Motor neuron (in vitro differentiated cells): Measurements from ENCODE around the gene ABHD16B. TPM values are rescaled to one million over a fixed set of nuclear protein-coding genes. Genes with fewer than 3 reads are reported as not detected.

Experiments
- ATAC-seq, 8 experiments: fragments of 200-7000 bp; cut with Tn5 transposase; replicated peaks in 6 of 8; 2 replicates each; pipeline ENCODE4 v1.8.0; 2021; ENCODE audit warnings: mild to moderate bottlenecking in 8 of 8, moderate library complexity in 8 of 8
- H3K27ac ChIP-seq, 2 donors: fragments of 250-450 bp; sonication (Bioruptor Pico); 2 replicates each; pipeline ENCODE4 v1.9.0; 2021; ENCODE audit warnings: antibody characterized with exemption in 2 of 2, mild to moderate bottlenecking in 2 of 2, moderate library complexity in 1 of 2
- H3K4me1 ChIP-seq, 2 donors: fragments of 250-450 bp; sonication (Bioruptor Pico); replicated peaks in 1 of 2; 2 replicates each; pipeline ENCODE4 v1.6.1; 2021; ENCODE audit warnings: antibody characterized with exemption in 2 of 2, mild to moderate bottlenecking in 2 of 2, moderate library complexity in 1 of 2
- H3K4me3 ChIP-seq, 5 donors: fragments of 250-450 bp; sonication (Bioruptor Pico); 2 replicates each; pipeline ENCODE4 v1.9.0; 2021; ENCODE audit warnings: antibody characterized with exemption in 5 of 5, mild to moderate bottlenecking in 5 of 5, moderate library complexity in 4 of 5
- WGBS, 10 experiments: fragments of 450-650 bp; shearing (Covaris generic); methylation state at CpG; one replicate each; pipeline ENCODE4 v1.0.0; 2022; 5-methylcytosine and 5-hydroxymethylcytosine counted together
- in situ Hi-C, 9 experiments: fragments of 400-800 bp; cut with MboI; loops; one replicate each; pipeline ENCODE4 v1.15.0; 2021; ENCODE audit warnings: low sequenced_read_pairs in 9 of 9, low pct_unique_long_range_greater_than_20kb in 2 of 9; ENCODE audit not compliant: unreplicated experiment in 9 of 9
- total RNA-seq, 8 experiments: library from RNA; unstranded; fragments of 300-600 nt; gene quantifications; 2 replicates each; pipeline versions ENCODE4 v1.2.3 to v1.2.4, GENCODE V29; 2022

Gene ABHD16B
- total RNA-seq, result under 1 TPM in 1 of 8 experiments, not detected in 7; 0.60 TPM

DNA sequence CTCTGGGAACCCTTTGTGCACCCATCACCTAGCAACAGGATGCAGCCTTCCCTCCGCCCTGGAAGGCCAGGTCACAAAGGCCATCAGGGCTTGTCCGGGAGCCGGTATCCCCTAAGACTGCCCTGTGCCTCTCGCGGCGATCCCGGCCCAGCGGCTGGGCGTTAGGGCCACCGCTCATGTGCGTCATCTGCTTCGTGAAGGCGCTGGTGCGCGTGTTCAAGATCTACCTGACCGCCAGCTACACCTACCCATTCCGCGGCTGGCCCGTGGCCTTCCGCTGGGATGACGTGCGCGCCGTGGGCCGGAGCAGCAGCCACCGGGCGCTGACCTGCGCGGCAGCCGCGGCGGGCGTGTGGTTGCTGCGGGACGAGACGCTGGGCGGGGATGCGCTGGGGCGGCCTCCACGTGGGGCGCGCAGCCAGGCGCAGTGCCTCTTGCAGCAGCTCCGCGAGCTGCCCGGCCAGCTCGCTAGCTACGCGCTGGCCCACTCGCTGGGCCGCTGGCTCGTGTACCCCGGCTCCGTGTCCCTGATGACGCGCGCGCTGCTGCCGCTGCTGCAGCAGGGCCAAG, at the start of gene ABHD16B:
Gene ABHD16B, plus strand, starts transcription at position 134 of the 570 bp plus-strand sequence. Its CDS starts 43 bp downstream, at position 177.
- Histone ChIP-seq H3K27ac (no peak within 1 kb of the TSS), H3K4me3 (no peak within 1 kb of the TSS), H3K4me1 (peaks cover 33 to 41% of the 10 kb centered on the region in 2 donors)
- in situ Hi-C loops, result loop anchor here in 2 of 9 experiments (25.0 kb wide), 2 partner anchors 99 to 324 kb away; partner anchors contain the start of genes PTK6 (in 1 of the 2) and SRMS (in 1 of the 2)
- ATAC-seq, result no peak
- 80 to 100% (median 100%) methylated on average over 1 to 11 of the region's 59 CpGs; no CpG with 5 or more reads in 4 of the 10 experiments for WGBS, 10 experiments

DNA sequence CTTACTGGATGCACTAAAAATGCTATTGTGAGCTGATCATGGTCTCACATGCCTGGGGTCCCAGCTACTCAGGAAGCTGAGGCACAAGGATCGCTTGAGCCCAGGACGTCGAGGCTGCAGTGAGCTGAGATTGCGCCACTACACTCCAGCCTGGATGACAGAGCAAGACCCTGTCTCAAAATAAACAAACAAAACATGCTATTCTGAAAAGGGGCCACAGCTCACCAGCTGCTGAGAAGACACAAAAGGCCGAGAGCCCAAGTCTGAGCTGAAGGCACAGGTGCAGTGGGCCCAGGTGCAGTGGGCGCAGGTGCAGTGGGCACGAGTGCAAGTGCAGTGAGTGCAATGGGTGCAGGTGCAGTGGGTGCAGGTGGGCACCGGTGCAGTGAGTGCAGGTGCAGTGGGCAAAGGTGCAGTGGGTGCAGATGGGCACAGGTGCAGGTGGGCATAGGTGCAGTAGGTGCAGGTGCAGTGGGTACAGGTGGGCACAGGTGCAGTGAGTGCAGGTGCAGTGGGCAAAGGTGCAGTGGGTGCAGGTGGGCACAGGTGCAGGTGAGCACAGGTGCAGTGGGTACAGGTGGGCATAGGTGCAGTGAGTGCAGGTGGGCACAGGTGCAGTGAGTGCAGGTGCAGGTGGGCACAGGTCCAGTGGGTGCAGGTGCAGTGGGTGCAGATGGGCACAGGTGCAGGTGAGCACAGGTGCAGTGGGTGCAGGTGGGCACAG, 46.2 kb upstream of the ABHD16B start:
- Histone ChIP-seq H3K27ac (no peak overlapping the region), H3K4me3 (no peak overlapping the region), H3K4me1 (peaks cover 3 to 4% of the 10 kb centered on the region in 2 donors)
- ATAC-seq, result peak in 1 of 8 experiments; percentile 17
- WGBS, 10 experiments, result 52 to 96% (median 83%) methylated on average over 2 to 7 of the region's 8 CpGs; no CpG with 5 or more reads in 2 of the 10 experiments
- in situ Hi-C loops, result no loop called here

DNA sequence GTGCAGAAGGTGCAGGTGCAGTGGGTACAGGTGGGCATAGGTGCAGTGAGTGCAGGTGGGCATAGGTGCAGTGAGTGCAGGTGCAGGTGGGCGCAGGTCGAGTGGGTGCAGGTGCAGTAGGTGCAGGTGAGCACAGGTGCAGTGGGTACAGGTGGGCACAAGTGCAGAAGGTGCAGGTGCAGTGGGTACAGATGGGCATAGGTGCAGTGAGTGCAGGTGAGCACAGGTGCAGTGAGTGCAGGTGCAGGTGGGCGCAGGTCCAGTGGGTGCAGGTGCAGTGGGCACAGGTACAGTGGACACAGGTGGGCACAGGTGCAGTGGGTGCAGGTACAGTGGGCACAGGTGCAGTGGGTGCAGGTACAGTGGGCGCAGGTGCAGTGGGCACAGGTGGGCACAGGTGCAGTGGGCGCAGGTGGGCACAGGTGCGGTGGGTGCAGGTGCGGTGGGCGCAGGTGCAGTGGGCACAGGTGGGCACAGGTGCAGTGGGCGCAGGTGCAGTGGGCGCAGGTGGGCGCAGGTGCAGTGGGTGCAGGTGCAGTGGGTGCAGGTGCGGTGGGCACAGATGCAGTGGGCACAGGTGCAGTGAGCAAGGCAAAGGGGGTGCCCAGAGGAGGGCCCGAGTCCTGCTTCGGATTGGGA, 45.6 kb upstream of the ABHD16B start:
- Histone ChIP-seq H3K4me1 (peaks cover 3 to 4% of the 10 kb centered on the region in 2 donors), H3K4me3 (no peak overlapping the region), H3K27ac (no peak overlapping the region)
- no peak for ATAC-seq
- WGBS, 10 experiments, result 80 to 100% (median 92%) methylated on average over 1 to 10 of the region's 14 CpGs; no CpG with 5 or more reads in 3 of the 10 experiments
- in situ Hi-C loops, result no loop called here

DNA sequence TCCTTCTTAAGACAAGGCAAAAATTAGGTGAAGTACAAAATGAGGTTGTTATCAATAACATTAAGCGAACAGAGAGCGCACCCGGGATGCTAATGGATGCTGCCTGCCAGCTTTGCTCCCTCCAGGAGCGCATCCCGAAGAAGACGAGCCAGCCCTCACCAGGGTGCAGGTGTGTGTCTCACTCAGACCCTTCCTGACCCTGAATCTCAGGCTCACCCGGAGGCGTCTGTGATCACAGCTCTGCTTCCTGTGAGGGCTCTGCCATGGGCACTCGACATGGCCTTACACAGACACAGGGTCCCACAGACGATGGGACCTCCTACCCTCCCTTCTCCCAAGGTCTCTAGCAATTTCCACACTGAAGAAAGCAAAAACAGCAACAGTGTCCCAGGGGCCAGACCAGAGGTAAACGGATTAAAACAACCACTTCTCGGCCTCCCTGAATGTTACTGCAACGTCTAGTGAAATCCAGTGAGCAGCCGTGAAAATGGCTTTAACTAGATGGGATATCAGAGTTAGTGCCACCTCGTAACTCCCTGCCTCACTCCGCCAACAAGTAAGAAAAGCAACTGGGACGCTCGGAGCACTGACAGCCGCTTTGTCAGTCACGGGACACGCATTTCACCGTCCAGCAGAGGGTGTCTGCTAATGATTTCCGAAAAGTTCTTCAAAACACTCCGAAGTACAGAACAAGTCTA, 41.9 kb upstream of the ABHD16B start:
- Histone ChIP-seq H3K27ac (no peak overlapping the region), H3K4me1 (peaks cover 3 to 4% of the 10 kb centered on the region in 2 donors), H3K4me3 (no peak overlapping the region)
- in situ Hi-C loops, result no loop called here
- peak in 3 of 8 experiments; percentile 36 to 76 (median 70) for ATAC-seq
- WGBS, 10 experiments, result 9 to 100% (median 66%) methylated on average over 3 to 22 of the region's 24 CpGs; no CpG with 5 or more reads in 1 of the 10 experiments

DNA sequence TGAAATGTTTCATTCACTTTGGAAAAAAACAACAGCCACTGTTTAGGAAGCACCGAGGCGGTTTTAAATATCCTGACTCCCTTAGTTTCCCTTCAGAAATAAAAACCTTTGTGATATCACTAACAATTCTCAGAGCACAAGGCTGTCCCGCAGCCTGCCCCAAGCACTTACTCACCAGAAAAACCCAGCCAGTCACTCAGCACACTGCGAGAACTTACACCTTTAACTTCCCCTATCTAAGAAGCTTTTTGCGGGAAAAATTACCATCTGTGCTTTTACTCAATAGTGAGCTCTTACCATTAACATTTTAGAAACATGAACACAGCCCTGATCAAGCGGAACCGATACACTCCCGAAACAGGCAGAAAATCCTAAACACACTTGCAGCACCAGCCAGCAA, 39.5 kb upstream of the ABHD16B start:
- in situ Hi-C loops, result no loop called here
- ATAC-seq, result no peak
- Histone ChIP-seq H3K4me1 (no peaks in the 10 kb centered on the region), H3K27ac (no peak overlapping the region), H3K4me3 (no peak overlapping the region)
- WGBS, 10 experiments, result 71 to 100% (median 95%) methylated on average over 2 to 7 of the region's 8 CpGs; no CpG with 5 or more reads in 4 of the 10 experiments

DNA sequence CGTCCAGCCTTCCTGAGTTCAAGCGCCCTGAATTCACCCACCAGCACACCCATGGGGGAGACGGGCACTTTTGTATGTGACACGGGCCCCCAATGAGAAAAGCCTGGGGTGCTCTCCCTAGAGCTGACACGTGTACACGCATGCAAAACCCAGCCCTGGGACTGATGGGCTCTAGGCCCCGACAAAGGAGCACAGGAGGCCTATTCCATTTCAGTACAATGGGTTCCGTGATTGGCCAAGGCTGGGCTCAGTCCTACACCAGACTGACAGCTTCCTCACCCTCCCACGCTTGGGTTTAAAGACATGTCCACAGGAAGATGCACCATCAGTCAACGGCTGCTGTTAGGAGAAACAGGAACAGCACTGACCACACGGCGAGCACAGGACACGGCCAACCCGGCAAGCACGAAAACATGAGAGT, 39.0 kb upstream of the ABHD16B start:
- WGBS, 10 experiments, result 80 to 100% (median 90%) methylated on average over 1 to 6 of the region's 15 CpGs; no CpG with 5 or more reads in 5 of the 10 experiments
- Histone ChIP-seq H3K4me3 (no peak overlapping the region), H3K4me1 (no peaks in the 10 kb centered on the region), H3K27ac (no peak overlapping the region)
- no peak for ATAC-seq
- in situ Hi-C loops, result no loop called here

DNA sequence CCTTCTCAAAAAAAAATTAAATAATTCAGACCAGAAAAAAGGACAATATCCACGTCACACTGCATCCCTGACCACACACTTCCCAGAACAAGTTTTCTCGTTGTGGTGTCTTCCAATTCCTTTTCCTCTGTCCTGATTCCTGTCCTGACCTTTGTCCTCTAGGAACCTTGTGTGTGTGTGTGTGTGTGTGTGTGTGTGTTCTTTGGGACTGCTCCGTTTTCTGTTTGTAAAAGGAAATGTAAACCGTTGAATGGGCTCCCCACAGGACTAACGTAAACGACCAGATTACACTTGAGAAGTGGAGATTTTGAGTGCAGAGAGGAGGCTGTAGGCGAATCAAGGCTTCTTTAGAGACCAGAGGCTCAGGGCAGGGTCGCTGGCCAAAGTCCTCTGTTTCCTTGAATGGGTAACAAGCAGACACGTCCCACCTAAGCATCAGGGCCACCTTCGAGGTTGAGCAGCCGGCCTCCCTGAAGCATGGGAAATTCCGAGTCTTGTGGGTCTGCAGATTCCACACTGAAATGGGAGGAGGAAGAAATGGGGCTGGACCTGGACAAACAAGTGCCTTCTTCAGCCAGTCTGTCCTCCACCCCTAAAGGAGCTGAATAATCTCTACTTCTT, 37.5 kb upstream of the ABHD16B start:
- no peak for ATAC-seq
- in situ Hi-C loops, result no loop called here
- WGBS, 10 experiments, result 59 to 96% (median 66%) methylated on average over 1 to 8 of the region's 12 CpGs; no CpG with 5 or more reads in 2 of the 10 experiments
- H3K4me1 ChIP-seq, result peaks cover 10 to 11% of the 10 kb centered on the region in 2 donors
- no peak overlapping the region for H3K27ac ChIP-seq
- H3K4me3 ChIP-seq, result no peak overlapping the region

DNA sequence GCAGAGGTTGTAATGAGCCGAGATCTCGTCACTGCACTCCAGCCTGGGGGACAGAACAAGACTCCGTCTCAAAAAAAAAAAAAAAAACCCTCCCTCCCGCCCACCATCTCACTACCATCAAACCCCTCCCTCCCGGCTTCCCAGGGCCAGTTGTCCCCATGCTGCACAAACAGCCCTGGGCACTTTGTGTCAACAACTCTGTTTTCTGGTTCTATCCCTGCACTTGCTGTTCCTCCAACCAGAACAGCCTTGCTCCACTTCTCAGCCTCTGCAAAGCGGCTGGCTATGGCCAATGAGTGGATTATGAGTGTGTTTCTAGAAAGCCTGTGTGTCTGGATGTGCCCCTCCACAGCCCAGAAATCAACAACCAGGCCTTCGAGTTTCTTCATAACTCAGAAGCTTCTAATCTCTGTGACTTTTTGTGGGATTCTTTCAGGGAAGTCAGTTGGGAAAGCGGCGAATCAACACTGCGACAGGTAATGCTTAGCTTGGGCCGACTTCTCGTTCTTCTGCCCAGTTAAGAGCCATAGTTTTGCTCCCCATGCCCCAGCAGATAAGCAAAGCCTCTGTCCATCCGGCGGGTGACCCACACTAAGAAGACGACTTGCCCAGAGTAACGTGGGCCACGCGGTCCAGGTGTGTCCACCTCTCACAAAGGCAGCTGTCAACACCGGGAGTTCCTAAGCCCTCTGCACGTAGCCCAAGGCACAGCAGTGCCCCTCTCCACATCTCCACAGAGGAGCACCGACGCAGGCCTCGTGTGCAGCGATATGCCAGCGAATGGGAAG, 35.8 kb upstream of the ABHD16B start:
- H3K4me1 ChIP-seq, result peaks cover 18 to 19% of the 10 kb centered on the region in 2 donors
- no peak overlapping the region for H3K27ac ChIP-seq
- in situ Hi-C loops, result no loop called here
- H3K4me3 ChIP-seq, result no peak overlapping the region
- WGBS, 10 experiments, result 67 to 95% (median 93%) methylated on average over 2 to 11 of the region's 25 CpGs; no CpG with 5 or more reads in 2 of the 10 experiments
- ATAC-seq, result no peak

DNA sequence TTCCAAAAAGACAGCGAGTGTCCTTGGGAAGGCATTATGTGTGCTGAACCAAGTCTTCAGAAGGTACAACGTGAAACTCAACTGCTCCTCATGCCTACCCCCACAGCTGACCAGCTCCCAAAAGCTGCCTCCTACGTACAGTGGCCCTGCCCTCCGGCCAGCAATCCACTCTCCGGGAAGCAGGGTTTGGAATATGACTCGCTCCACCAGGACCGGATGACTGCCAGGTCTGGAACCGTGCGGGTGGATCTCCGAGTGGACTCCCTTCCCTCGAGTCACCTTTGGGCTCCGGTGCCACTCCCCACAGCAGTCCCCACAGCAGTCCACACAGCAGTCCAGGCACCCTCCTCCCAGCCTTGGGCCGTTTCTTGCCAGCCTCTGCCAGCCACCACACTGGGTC, 34.5 kb upstream of the ABHD16B start:
- Histone ChIP-seq H3K4me3 (no peak overlapping the region), H3K27ac (no peak overlapping the region), H3K4me1 (peaks cover 18 to 19% of the 10 kb centered on the region in 2 donors)
- 90 to 100% (median 96%) methylated on average over 1 to 9 of the region's 13 CpGs; no CpG with 5 or more reads in 6 of the 10 experiments for WGBS, 10 experiments
- in situ Hi-C loops, result no loop called here
- ATAC-seq, result no peak

DNA sequence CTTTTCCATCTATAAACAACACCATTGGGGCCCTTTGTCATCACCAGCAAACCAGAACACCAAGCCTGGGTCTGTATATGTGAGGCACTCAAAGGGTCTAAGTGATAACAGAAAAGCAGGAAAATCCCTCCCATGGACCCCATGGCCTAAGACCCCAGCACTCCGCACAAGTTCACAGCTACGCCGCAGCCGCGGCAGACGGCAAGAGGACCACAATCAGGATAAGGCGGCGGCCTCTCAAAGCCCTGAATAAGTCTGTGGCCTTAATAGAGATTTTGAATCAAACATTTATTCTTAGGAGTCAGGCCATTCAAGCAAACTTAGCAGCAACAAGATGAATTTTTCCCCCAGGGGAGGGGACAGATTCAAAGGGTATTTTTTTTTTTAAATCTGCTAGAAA, 33.2 kb upstream of the ABHD16B start:
- ATAC-seq, result no peak
- WGBS, 10 experiments, result 79 to 100% (median 96%) methylated on average over 1 to 8 of the region's 8 CpGs; no CpG with 5 or more reads in 3 of the 10 experiments
- Histone ChIP-seq H3K4me3 (no peak overlapping the region), H3K4me1 (peaks cover 23 to 25% of the 10 kb centered on the region in 2 donors), H3K27ac (no peak overlapping the region)
- in situ Hi-C loops, result no loop called here

DNA sequence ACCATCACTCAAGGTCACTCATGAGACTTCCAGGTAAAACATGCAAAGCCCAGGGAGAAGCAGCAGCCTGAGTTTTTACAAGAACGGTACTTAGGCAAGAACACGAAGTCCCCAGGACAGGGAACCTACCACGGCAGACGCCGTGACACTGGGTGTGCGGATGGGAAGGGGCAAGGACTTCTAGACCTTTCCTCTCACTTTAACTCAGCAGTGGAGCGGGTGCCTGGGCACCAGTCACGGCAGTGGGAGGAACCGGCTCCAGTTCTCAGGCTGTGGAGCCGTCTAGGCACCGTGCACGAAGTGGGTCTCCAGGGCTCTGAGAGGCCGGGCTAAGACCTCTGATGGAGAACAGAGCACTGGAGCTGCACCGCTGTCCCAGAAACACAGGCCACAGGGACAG, 32.8 kb upstream of the ABHD16B start:
- peak overlapping the region in 3 of 5 donors; percentile 5 to 87 (median 79) for H3K4me3 ChIP-seq
- WGBS, 10 experiments, result 77 to 91% (median 83%) methylated on average over 2 to 8 of the region's 14 CpGs; no CpG with 5 or more reads in 7 of the 10 experiments
- in situ Hi-C loops, result no loop called here
- no peak overlapping the region for H3K27ac ChIP-seq
- peaks cover 25 to 28% of the 10 kb centered on the region in 2 donors for H3K4me1 ChIP-seq
- ATAC-seq, result no peak
